ENCODE results near the gene TMBIM1.

The TMBIM1 gene

GRCh38 chr2:218300141-218300540 lies 7.8 kb upstream of the TMBIM1 start:
- Histone ChIP-seq H3K9me3 (ENCODE audit: control insufficient read depth, insufficient read depth, low read depth, low read length) (no peaks in the 10 kb centered on the region), H3K4me3 (ENCODE audit: low read depth, low read length) (no peak overlapping the region), H3K36me3 (ENCODE audit: control insufficient read depth in 2 of 2, insufficient read depth in 1 of 2, low read length in 2 of 2) (no peaks in the 10 kb centered on the region), H3K4me1 (ENCODE audit: control insufficient read depth, insufficient read depth, low read length) (no peaks in the 10 kb centered on the region; the same call in 1 of the 2 replicates), H3K27ac (ENCODE audit: extremely low read depth, low read depth, low read length) (no peak overlapping the region)
- POLR2A ChIA-PET, result no interaction called here
- TF ChIP-seq ZNF423 (tag by site-specific recombination; IDR thresholded peaks at IDR 0.05) (no peak), RBAK (tag by site-specific recombination; IDR thresholded peaks at IDR 0.05) (no peak), ZNF114 (tag by site-specific recombination; IDR thresholded peaks at IDR 0.05) (no peak), ZBTB26 (tag by site-specific recombination; optimal IDR thresholded peaks at IDR 0.05) (no peak), ZNF596 (tag by site-specific recombination; IDR thresholded peaks at IDR 0.05) (no peak), ZNF623 (tag by site-specific recombination; IDR thresholded peaks at IDR 0.05) (no peak), KLF10 (tag by site-specific recombination; IDR thresholded peaks at IDR 0.05) (no peak), ZNF184 (tag by site-specific recombination; IDR thresholded peaks at IDR 0.05) (no peak), ZNF626 (tag by site-specific recombination; IDR thresholded peaks at IDR 0.05) (no peak), ZNF175 (tag by site-specific recombination; IDR thresholded peaks at IDR 0.05) (no peak), KLF9 (tag by site-specific recombination; IDR thresholded peaks at IDR 0.05; ENCODE audit: low read depth) (no peak), ZNF121 (tag by site-specific recombination; IDR thresholded peaks at IDR 0.05) (no peak), ZBTB49 (tag by site-specific recombination; IDR thresholded peaks at IDR 0.05; ENCODE audit: low read depth) (no peak), ZNF169 (tag by site-specific recombination; IDR thresholded peaks at IDR 0.05) (no peak), ZNF830 (tag by site-specific recombination; IDR thresholded peaks at IDR 0.05; ENCODE audit: low read depth) (no peak), ZNF433 (tag by site-specific recombination; IDR thresholded peaks at IDR 0.05; ENCODE audit: low read depth) (no peak)
- TF ChIP-seq, protein P1, sequence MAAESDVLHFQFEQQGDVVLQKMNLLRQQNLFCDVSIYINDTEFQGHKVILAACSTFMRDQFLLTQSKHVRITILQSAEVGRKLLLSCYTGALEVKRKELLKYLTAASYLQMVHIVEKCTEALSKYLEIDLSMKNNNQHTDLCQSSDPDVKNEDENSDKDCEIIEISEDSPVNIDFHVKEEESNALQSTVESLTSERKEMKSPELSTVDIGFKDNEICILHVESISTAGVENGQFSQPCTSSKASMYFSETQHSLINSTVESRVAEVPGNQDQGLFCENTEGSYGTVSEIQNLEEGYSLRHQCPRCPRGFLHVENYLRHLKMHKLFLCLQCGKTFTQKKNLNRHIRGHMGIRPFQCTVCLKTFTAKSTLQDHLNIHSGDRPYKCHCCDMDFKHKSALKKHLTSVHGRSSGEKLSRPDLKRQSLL (tag by site-specific recombination; IDR thresholded peaks at IDR 0.05), result no peak
- CTCF ChIA-PET, result interaction anchor here (0.6 to 1.1 kb wide), 4 partner anchors 8 to 361 kb away, joined by 3 to 8 read pairs (median 3); no protein-coding TSS in a partner anchor

GRCh38 chr2:218298314-218298875 lies 6.1 kb upstream of the TMBIM1 start:
- TF ChIP-seq ZNF621 (tag by site-specific recombination; IDR thresholded peaks at IDR 0.05) (no peak), ZFP3 (tag by site-specific recombination; IDR thresholded peaks at IDR 0.05; ENCODE audit: low read depth) (no peak), ZNF132 (tag by site-specific recombination; IDR thresholded peaks at IDR 0.05; ENCODE audit: borderline replicate concordance) (no peak), ZFP69B (tag by site-specific recombination; IDR thresholded peaks at IDR 0.05) (no peak), ZNF16 (tag by site-specific recombination; IDR thresholded peaks at IDR 0.05; ENCODE audit: low read depth) (no peak)
- H3K4me1 ChIP-seq (ENCODE audit: control insufficient read depth, insufficient read depth, low read length), result peaks cover 3% of the 10 kb centered on the region; the same call in 1 of the 2 replicates
- CTCF ChIA-PET, result interaction anchor here (0.8 to 1.9 kb wide), 7 partner anchors 8 to 168 kb away, joined by 3 to 10 read pairs (median 4); partner anchors contain the start of gene CATIP
- H3K4me3 ChIP-seq (ENCODE audit: low read depth, low read length), result no peak overlapping the region
- no peaks in the 10 kb centered on the region for H3K36me3 ChIP-seq (ENCODE audit: control insufficient read depth in 2 of 2, insufficient read depth in 1 of 2, low read length in 2 of 2)
- H3K9me3 ChIP-seq (ENCODE audit: control insufficient read depth, insufficient read depth, low read depth, low read length), result no peaks in the 10 kb centered on the region
- H3K27ac ChIP-seq (ENCODE audit: extremely low read depth, low read depth, low read length), result no peak overlapping the region
- POLR2A ChIA-PET, result interaction anchor here (1.1 kb wide), 2 partner anchors 12 to 103 kb away, joined by 3 to 7 read pairs; no protein-coding TSS in a partner anchor
